SK-N-MC (cell line): Measurements from ENCODE around the gene GCKR.

Source experiments
- EZH2 ChIP-seq: fragments of 200-600 bp; sonication (generic); IDR thresholded peaks from one replicate; pipeline ENCODE4 v1.6.1; 2017; ENCODE audit warnings: antibody characterized with exemption
- POLR2AphosphoS5 ChIP-seq: IDR thresholded peaks from 2 replicates; pipeline ENCODE4 v1.6.1; 2012; ENCODE audit warnings: mild to moderate bottlenecking, low read depth, low read length, borderline replicate concordance

DNA sequence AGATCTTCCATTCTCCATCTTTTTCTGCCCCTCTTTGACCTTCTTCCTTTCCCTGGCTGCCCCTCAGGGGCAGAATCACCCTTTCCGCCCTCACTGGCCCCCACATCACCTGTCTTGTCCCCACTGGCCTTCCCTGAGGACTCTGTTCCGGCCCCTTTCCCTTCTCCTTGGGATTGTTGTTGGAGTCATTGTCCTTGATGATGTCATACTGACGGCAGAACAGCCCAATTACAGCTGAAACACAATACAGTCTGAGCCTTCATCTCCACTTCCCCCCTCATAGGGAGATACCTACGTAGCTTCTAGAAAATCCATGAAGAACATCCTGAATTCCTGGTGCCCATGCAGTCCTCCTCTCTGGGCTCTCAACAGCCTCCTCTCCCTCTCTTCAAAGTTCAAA is 4.1 kb upstream of the GCKR start:
- TF ChIP-seq POLR2AphosphoS5 (no peak), EZH2 (no peak)
